Measurements from ENCODE around the gene ART1.

ART1 gene

DNA sequence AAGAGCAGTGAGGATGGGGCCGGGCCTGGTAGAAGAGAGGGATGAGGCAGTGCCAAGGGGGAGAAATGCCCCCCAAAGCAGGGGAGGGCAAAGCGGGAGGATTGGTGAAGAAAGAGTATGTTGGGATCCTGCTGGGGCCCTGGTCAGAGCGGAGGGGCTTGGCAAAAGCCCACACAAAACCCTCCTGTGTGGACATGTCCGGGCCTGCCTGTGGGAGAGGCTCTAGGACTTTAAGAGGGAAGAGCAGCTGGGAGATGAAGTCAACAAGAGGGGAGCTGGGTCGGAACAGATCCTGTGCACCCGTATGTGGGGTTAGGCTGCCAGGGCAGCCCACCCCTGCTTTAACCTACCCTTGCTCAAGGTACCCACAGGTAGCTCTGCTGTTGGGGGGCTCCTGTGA lies 28.9 kb upstream of the ART1 start:
- H3K9ac ChIP-seq (ENCODE audit: low read length), result no peak overlapping the region
- H3K4me1 ChIP-seq (ENCODE audit: control insufficient read depth, low read depth, low read length), result no peaks in the 10 kb centered on the region
- H3K27me3 ChIP-seq (ENCODE audit: control insufficient read depth, insufficient read depth, low read length), result no peaks in the 10 kb centered on the region
- no peaks in the 10 kb centered on the region for H3K36me3 ChIP-seq (ENCODE audit: control insufficient read depth, low read depth, low read length)
- H3K9me3 ChIP-seq (ENCODE audit: control insufficient read depth, low read depth, low read length), result no peaks in the 10 kb centered on the region
- H3K4me3 ChIP-seq (ENCODE audit: low read length), result no peak overlapping the region
- H3K27ac ChIP-seq (ENCODE audit: low read length), result no peak overlapping the region

DNA sequence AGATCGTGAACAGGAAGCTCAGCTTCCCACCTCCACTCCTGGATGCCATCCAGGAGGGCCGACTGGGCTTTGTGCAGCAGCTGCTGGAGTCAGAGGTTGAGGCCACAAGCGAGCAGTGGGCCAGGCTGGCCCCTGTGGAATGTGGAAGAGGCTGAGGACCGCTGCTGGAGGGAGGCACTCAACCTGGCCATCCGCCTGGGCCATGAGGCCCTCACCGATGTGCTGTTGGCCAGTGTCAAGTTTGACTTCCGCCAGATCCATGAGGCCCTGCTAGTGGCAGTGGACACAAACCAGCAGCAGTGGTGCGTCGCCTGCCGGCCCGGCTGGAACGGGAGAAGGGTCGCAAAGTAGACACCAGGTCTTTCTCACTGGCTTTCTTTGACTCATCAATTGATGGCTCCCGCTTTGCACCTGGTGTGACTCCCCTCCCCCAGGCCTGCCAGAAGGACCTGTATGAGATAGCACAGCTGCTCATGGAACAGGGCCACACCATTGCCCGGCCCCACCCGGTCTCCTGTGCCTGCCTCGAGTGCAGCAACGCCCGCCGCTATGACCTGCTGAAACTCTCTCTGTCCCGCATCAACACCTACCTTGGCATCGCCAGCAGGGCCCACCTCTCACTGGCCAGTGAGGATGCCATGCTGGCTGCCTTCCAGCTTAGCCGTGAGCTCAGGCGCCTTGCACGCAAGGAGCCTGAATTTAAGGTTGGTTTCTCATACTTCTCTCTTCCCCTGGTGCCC lies 28.0 kb upstream of the ART1 start:
- no peak overlapping the region for H3K9ac ChIP-seq (ENCODE audit: low read length)
- no peaks in the 10 kb centered on the region for H3K27me3 ChIP-seq (ENCODE audit: control insufficient read depth, insufficient read depth, low read length)
- H3K27ac ChIP-seq (ENCODE audit: low read length), result no peak overlapping the region

DNA sequence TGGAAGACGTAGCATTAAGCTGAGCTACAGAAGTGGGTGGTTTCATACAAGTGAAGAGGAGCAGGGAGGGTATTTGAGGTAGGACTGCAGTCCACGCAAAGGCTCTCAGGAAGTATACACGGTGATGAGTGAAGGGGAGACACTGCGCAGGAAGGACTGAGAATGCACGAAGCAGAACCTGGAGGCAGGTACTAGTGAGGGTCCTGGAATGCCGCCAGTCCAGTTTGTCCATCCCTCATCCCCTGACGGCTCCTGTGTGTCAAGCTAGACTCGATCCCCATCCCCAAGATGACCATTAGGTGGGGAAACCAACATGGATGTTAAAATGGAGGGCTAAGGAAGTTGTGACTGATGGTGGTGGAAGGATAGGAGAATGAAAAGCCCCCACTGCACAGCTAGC lies 26.9 kb upstream of the ART1 start:
- Histone ChIP-seq H3K27me3 (ENCODE audit: control insufficient read depth, insufficient read depth, low read length) (no peaks in the 10 kb centered on the region), H3K4me3 (ENCODE audit: low read length) (no peak overlapping the region), H3K4me1 (ENCODE audit: control insufficient read depth, low read depth, low read length) (no peaks in the 10 kb centered on the region), H3K9ac (ENCODE audit: low read length) (no peak overlapping the region), H3K36me3 (ENCODE audit: control insufficient read depth, low read depth, low read length) (no peaks in the 10 kb centered on the region), H3K27ac (ENCODE audit: low read length) (no peak overlapping the region), H3K9me3 (ENCODE audit: control insufficient read depth, low read depth, low read length) (no peaks in the 10 kb centered on the region)

More for the DNA sequence above, 28.0 kb upstream of the ART1 start:
- Histone ChIP-seq H3K4me1 (ENCODE audit: control insufficient read depth, low read depth, low read length) (no peaks in the 10 kb centered on the region), H3K9me3 (ENCODE audit: control insufficient read depth, low read depth, low read length) (no peaks in the 10 kb centered on the region), H3K36me3 (ENCODE audit: control insufficient read depth, low read depth, low read length) (no peaks in the 10 kb centered on the region), H3K4me3 (ENCODE audit: low read length) (no peak overlapping the region)

DNA sequence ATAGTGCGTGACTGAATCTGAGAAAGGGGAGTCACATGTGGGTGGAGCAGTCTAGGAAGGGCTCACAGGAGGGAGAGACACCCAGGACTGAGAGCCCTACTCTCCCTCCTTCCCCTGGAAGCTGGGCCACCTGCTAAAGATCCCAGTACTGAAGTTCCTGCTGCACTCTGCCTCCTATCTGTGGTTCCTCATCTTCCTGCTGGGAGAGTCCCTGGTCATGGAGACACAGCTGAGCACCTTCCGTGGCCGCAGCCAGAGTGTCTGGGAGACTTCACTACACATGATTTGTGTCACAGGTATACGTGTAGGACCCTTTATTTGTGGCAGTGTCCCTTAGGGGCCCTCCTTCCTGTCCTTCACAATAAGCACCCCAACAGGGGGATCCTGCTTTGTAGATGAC lies 22.4 kb upstream of the ART1 start:
- Histone ChIP-seq H3K9ac (ENCODE audit: low read length) (no peak overlapping the region), H3K4me1 (ENCODE audit: control insufficient read depth, low read depth, low read length) (no peaks in the 10 kb centered on the region), H3K27ac (ENCODE audit: low read length) (no peak overlapping the region), H3K9me3 (ENCODE audit: control insufficient read depth, low read depth, low read length) (no peaks in the 10 kb centered on the region), H3K36me3 (ENCODE audit: control insufficient read depth, low read depth, low read length) (no peaks in the 10 kb centered on the region), H3K27me3 (ENCODE audit: control insufficient read depth, insufficient read depth, low read length) (no peaks in the 10 kb centered on the region), H3K4me3 (ENCODE audit: low read length) (no peak overlapping the region)

DNA sequence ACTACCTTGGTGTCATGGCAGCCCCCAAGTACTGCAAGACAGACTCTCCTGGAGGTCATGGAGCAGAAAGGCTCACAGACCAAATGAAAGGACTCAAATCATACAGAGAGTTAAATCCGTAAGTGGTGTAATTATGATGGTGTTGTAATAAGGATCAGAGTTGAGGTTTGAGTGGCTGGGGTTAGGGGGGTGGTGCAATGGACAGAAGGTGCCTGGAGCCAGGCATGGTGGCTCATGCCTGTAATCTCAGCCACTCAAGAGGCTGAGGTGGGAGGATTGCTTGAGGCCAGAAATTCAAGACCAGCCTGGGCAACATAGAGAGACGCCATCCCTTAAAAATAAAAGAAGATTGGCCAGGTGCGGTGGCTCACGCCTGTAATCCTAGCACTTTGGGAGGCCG lies 21.8 kb upstream of the ART1 start:
- Histone ChIP-seq H3K4me1 (ENCODE audit: control insufficient read depth, low read depth, low read length) (no peaks in the 10 kb centered on the region), H3K27me3 (ENCODE audit: control insufficient read depth, insufficient read depth, low read length) (no peaks in the 10 kb centered on the region), H3K27ac (ENCODE audit: low read length) (no peak overlapping the region), H3K9ac (ENCODE audit: low read length) (no peak overlapping the region), H3K4me3 (ENCODE audit: low read length) (no peak overlapping the region), H3K9me3 (ENCODE audit: control insufficient read depth, low read depth, low read length) (no peaks in the 10 kb centered on the region), H3K36me3 (ENCODE audit: control insufficient read depth, low read depth, low read length) (no peaks in the 10 kb centered on the region)

DNA sequence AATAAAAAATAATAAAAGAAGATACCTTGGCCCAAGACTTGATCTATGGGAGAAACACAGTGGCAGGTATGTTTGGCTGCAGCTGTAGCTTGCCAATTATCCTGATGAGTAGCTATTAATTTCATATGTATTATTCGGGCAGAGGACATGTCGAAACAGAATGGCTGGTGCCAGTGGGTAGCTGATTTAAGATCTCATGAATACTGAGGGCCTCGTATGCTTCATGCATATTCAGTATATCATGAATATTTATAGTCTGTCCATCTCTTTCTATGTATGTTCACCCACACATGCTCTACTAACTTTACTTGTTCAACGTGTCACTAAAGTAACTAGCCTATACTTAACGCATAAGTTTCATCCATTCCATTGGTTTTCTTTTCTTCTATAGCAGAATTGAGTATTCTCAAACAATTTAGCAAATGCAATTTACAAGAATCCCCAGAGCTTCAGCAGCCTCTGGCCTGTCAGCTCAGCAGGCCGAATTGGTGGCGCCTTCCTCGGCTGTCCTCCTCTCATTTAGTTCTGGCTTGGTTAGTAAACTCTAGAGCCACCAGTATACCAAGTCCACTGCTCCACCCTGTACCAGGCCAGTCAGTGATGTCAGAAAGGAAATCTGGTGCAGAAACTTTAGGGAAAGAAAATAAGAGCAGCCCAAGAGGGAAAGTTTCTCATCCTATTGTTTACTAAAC lies 21.0 kb upstream of the ART1 start:
- Histone ChIP-seq H3K9me3 (ENCODE audit: control insufficient read depth, low read depth, low read length) (no peaks in the 10 kb centered on the region), H3K36me3 (ENCODE audit: control insufficient read depth, low read depth, low read length) (no peaks in the 10 kb centered on the region)

DNA sequence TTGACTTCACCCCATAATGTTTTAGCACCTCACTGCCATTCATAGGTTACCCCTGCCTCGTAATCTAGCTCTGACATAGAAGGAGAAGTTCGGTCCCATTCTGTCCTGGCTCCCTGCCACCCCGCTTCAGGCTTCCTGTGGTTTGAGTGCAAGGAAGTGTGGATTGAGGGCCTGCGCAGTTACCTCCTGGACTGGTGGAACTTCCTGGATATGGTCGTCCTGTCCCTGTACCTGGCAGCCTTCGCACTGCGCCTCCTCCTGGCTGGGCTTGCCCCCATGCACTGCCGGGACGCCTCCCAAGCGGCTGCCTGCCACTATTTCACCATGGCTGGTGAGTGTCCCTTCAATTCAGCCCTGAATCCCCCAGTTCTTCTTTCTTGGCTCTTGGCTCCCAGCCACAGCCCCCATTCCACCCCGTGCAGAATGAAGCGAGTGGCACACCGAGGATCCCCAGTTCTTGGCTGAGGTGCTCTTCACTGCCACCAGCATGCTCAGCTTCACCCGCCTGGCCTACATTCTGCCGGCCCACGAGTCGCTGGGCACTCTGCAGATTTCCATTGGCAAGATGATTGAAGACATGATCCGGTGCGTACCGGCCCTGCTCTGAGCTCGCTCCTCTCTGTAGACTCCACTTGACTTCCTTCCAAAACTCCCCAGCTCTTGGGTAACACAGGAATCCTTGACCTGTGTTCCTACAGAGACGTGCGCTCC lies 18.5 kb upstream of the ART1 start:
- no peak overlapping the region for H3K4me3 ChIP-seq (ENCODE audit: low read length)
- no peaks in the 10 kb centered on the region for H3K27me3 ChIP-seq (ENCODE audit: control insufficient read depth, insufficient read depth, low read length)

More for the DNA sequence above, 21.0 kb upstream of the ART1 start:
- Histone ChIP-seq H3K9ac (ENCODE audit: low read length) (no peak overlapping the region), H3K4me3 (ENCODE audit: low read length) (no peak overlapping the region), H3K27me3 (ENCODE audit: control insufficient read depth, insufficient read depth, low read length) (no peaks in the 10 kb centered on the region), H3K27ac (ENCODE audit: low read length) (no peak overlapping the region), H3K4me1 (ENCODE audit: control insufficient read depth, low read depth, low read length) (no peaks in the 10 kb centered on the region)

DNA sequence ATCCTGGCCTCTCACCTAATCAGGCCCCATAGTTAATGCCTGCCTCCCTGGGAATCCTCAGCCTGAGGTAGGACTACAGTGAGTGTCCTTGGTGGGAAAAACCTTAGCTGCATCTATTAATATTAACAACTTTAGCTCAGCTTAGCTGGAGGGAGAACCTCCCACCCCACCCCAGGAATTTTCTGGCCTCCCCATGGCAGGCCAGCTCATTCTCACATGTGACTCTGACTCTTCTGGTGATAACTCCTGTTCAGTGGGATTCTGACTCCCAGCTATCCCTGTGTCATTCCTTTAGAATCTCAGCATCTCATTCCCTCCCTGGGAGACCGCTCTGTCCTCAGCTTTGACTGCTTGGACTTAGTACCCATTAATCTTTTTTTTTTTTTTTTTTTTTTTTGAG lies 17.6 kb upstream of the ART1 start:
- Histone ChIP-seq H3K9me3 (ENCODE audit: control insufficient read depth, low read depth, low read length) (no peaks in the 10 kb centered on the region), H3K36me3 (ENCODE audit: control insufficient read depth, low read depth, low read length) (no peaks in the 10 kb centered on the region), H3K27ac (ENCODE audit: low read length) (no peak overlapping the region), H3K4me1 (ENCODE audit: control insufficient read depth, low read depth, low read length) (no peaks in the 10 kb centered on the region), H3K27me3 (ENCODE audit: control insufficient read depth, insufficient read depth, low read length) (no peaks in the 10 kb centered on the region), H3K9ac (ENCODE audit: low read length) (no peak overlapping the region), H3K4me3 (ENCODE audit: low read length) (no peak overlapping the region)

More for the DNA sequence above, 18.5 kb upstream of the ART1 start:
- no peak overlapping the region for H3K9ac ChIP-seq (ENCODE audit: low read length)
- no peaks in the 10 kb centered on the region for H3K36me3 ChIP-seq (ENCODE audit: control insufficient read depth, low read depth, low read length)
- no peaks in the 10 kb centered on the region for H3K4me1 ChIP-seq (ENCODE audit: control insufficient read depth, low read depth, low read length)
- no peaks in the 10 kb centered on the region for H3K9me3 ChIP-seq (ENCODE audit: control insufficient read depth, low read depth, low read length)
- no peak overlapping the region for H3K27ac ChIP-seq (ENCODE audit: low read length)

DNA sequence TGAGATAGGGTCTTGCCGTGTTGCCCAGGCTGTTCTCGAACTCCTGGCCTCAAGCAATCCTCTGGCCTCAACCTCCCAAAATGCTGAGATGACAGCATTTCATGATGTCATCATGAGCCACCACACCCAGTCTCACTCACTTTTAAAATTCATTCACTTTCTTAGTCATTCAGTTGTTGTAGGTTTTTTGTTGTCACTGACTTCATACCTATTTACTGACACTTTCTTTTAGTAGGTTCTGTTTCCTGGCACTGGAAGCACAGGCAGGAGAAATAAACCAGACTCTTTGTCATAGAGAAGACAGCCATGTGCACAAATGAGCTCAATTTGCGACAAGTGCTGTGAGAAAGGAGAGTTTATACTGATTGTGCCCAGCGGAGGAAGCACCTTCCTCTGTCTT lies 13.6 kb upstream of the ART1 start:
- Histone ChIP-seq H3K9ac (ENCODE audit: low read length) (no peak overlapping the region), H3K4me1 (ENCODE audit: control insufficient read depth, low read depth, low read length) (no peaks in the 10 kb centered on the region), H3K27me3 (ENCODE audit: control insufficient read depth, insufficient read depth, low read length) (no peaks in the 10 kb centered on the region), H3K36me3 (ENCODE audit: control insufficient read depth, low read depth, low read length) (no peaks in the 10 kb centered on the region), H3K4me3 (ENCODE audit: low read length) (no peak overlapping the region), H3K9me3 (ENCODE audit: control insufficient read depth, low read depth, low read length) (no peaks in the 10 kb centered on the region), H3K27ac (ENCODE audit: low read length) (no peak overlapping the region)

DNA sequence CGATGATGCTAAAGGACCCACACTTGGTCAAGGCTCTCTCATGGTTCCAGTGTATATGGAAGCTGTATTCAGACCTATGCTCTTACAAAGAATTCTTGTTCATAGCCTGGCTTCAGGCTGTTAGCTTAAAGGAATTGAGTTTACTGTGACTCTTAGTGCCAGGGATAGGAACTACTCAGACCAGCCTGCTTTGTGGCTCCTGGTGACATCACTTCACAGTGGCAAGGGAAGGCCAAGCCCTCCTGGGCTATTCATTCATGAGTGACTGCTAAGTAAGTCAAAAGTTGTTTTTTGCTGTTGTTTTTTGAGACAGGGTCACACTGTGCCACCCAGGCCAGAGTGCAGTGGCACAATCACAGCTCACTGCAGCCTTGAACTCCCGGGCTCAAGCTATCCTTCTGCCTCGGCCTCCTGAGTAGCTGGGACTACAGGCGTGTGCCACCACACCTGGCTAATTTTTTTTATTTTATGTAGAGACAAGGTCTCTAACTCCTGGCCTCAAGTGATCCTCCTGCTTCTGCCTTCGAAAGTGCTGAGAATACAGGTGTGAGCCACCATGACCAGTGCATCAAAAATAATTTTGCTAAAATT lies 12.8 kb upstream of the ART1 start:
- Histone ChIP-seq H3K27ac (ENCODE audit: low read length) (no peak overlapping the region), H3K9me3 (ENCODE audit: control insufficient read depth, low read depth, low read length) (no peaks in the 10 kb centered on the region), H3K4me1 (ENCODE audit: control insufficient read depth, low read depth, low read length) (no peaks in the 10 kb centered on the region), H3K4me3 (ENCODE audit: low read length) (no peak overlapping the region), H3K9ac (ENCODE audit: low read length) (no peak overlapping the region), H3K36me3 (ENCODE audit: control insufficient read depth, low read depth, low read length) (no peaks in the 10 kb centered on the region), H3K27me3 (ENCODE audit: control insufficient read depth, insufficient read depth, low read length) (no peaks in the 10 kb centered on the region)

DNA sequence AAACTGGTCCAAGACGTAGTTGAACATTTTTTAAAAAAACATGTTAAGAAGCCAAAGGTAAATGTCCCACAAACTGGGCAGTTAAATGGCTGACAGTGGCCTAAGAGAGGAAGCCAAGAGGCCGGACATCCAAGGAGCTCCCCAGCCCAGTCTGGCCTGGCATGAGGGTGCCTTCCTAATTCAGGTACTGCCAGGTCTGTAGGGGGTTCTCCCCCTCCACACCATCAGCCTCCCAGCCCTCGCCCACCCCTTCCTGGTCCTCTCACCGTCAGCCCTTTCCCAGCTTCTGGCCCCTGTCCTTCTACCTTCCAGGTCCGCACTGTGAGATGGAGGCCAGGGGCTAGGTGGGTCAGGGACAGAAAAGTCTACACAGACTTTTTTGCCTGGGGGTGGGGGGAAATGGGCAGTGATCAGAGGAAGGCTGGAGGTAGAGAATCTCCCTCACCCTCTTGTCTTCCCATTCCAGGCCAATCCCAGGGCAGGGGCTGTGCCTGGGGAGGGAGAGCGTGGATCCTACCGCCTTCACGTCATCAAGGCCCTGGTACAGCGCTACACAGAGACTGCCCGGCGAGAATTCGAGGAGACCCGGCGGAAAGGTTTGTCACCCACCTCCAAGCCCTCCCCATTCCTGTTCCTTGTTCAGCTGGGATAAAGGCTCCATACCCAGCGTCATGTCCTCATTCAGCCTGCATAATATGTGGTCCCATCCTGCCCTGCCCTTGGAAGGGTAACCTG lies 9.1 kb upstream of the ART1 start:
- no peak overlapping the region for H3K27ac ChIP-seq (ENCODE audit: low read length)
- no peak overlapping the region for H3K4me3 ChIP-seq (ENCODE audit: low read length)
- H3K9ac ChIP-seq (ENCODE audit: low read length), result no peak overlapping the region
- H3K4me1 ChIP-seq (ENCODE audit: control insufficient read depth, low read depth, low read length), result no peaks in the 10 kb centered on the region
- H3K27me3 ChIP-seq (ENCODE audit: control insufficient read depth, insufficient read depth, low read length), result no peaks in the 10 kb centered on the region
- no peaks in the 10 kb centered on the region for H3K36me3 ChIP-seq (ENCODE audit: control insufficient read depth, low read depth, low read length)
- no peaks in the 10 kb centered on the region for H3K9me3 ChIP-seq (ENCODE audit: control insufficient read depth, low read depth, low read length)
